GM18499 (cell line): ENCODE results near the gene CKLF.
"Not testable (repeated sequence)": the region's sequence is repeated elsewhere in the genome, so short reads cannot be mapped to it uniquely, and the experiment has no call there.

Experiments
- ATAC-seq: cut with Tn5 transposase; IDR thresholded peaks from one replicate; pipeline ENCODE4 v1.9.1; 2021; ENCODE audit warnings: moderate number of reproducible peaks; ENCODE audit not compliant: insufficient read depth, unreplicated experiment

CKLF gene, protein sequence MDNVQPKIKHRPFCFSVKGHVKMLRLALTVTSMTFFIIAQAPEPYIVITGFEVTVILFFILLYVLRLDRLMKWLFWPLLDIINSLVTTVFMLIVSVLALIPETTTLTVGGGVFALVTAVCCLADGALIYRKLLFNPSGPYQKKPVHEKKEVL

DNA sequence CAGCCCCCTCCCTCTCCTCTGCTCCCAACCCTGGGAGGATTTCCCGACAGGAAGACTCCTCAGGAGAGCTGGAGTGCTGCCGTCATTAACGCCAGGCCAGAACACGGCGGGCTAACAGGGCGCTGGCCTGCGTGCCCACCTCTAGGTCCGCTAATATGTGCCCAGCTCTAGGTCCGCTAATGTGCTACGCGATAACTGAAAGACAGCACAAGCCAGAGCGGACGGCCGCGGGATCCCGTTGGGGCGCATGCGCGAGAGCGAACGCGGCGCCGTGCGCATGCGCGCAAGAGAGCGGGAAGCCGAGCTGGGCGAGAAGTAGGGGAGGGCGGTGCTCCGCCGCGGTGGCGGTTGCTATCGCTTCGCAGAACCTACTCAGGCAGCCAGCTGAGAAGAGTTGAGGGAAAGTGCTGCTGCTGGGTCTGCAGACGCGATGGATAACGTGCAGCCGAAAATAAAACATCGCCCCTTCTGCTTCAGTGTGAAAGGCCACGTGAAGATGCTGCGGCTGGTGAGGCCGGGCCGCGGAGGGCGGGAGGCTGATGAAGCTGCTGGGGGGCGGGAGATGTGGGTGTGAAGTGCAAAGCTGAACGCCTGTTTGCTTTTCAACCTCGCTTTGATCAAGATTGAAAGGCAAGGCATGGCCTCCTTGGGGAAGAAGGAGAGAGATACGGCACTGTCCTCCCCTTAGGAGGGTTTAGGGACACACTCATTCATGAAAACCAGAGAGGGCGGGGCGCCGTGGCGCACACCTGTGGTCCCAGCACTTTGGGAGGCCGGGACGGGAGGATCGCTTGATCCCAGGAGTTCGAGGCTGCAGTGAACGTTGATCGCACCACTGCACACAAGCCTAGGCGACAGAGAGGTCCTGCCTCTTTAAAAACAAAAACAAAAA, at the start of gene CKLF:
TSS of gene CKLF (plus strand) at position 291 of the 892 bp plus-strand sequence. CDS start at position 431, 140 bp downstream.
- no peak for ATAC-seq

GRCh38 chr16:66503030-66503429, 49.3 kb upstream of the CKLF start:
- no peak for ATAC-seq

- ATAC-seq: no peak
These were observed 48.8 kb upstream of the CKLF start for GRCh38 chr16:66503612-66504011.

- ATAC-seq: no peak
These were observed 44.6 kb upstream of the CKLF start for GRCh38 chr16:66507731-66508239.

GRCh38 chr16:66508248-66508913, 44.0 kb upstream of the CKLF start:
- no peak for ATAC-seq

- ATAC-seq: no peak
These were observed 43.4 kb upstream of the CKLF start for GRCh38 chr16:66508914-66509496.

GRCh38 chr16:66509576-66509975, 42.8 kb upstream of the CKLF start:
- ATAC-seq: no peak

DNA sequence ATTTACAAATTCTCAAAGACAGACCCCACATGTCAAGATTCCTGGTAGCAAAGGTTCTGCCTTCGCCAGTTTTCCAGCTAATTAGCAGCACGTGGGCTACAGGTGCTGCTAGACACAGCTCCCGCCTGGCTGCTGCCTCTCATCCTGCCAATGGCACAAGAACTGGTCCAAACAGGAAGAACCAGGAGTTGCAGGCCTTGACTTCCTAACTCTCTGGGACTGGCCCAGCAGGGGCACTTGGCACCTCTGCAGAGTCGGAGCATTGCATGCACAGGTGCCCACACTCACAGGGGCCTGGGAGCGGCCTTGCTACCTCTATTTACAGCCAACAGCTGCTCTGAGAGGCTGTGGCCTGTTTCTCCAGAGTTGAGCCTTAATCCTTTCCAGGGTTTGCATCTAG, 42.1 kb upstream of the CKLF start:
- ATAC-seq: no peak

DNA sequence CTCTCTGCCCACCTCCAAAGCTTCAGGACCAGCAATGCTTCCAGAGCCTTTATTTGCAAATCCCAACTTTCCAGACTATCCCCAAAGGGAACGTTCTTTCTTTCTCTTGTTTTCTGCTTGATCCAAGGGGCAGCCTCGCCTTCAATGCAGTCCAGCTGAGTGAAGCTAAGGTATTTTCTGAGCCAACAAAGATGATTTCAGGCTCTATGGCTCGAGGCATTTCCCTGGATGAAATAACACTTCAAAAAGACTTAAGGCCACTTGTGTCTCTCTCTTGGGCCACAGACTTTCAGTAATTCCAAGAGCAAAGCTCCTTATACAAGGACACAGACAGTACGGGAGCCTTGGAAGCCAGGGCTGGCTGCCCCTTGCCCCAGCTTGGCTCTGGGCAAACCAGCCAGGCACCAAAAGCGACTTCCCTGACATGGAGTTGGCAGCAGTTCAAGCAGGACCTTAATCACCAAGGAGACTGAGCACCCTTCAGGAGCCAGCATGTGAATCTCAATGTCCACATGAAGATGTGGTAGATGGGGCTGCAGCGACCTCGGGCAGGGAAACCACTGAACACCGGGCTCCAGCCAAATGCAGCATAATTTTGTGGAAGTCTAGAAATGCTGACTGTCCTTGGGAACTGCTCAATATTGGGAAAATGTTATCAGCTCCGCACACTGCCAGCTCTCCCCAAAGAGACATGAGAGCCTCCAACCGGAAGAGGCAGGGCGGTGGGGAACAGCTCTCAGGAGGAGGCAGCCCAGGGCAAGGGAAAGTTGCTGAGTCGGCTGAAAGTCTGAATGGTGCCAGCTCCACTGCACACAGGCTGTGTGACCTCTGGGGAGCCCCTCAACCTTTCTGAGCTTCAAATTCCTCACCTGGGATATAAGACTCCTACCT, 41.4 kb upstream of the CKLF start:
- ATAC-seq: no peak

- no peak for ATAC-seq
These were observed 40.6 kb upstream of the CKLF start for GRCh38 chr16:66511602-66512271.

DNA sequence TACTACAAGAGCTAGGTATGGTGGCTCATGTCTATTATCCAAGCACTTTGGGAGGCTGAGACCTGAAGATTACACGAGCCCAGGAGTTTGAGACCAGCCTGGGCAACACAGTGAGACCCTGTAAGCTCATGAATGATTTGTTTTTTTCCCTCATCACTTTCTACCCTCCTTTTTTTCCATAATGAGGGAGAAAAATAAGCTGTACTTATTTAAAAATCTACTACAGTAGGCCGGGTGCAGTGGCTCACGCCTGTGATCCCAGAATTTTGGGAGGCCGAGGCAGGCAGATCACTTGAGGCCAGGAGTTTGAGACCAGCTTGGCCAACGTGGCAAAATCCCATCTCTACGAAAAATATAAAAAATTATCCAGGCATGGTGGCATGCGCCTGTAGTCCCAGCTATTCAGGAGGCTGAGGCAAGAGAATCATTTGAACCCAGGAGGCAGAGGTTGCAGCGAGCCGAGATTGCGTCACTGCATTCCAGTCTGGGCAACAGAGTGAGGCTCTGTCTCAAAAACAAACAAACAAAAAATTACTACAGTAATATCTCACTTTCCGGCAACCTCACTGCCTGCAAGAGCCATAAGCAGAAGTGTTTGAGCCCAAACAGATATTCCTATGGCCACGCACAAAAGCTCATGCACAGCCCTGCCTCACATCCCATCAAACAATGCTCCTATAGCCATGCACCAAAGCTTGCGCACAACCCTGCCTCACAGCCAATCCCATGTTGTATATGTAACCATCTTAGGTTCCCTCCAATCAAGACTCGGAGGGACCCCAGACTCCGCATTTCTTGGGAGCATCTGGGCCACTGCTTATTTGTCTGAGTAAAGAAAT, 39.9 kb upstream of the CKLF start:
- no peak for ATAC-seq

- no peak for ATAC-seq
These were observed 39.2 kb upstream of the CKLF start for GRCh38 chr16:66513111-66513723.

- ATAC-seq: not testable (repeated sequence)
These were observed 38.0 kb upstream of the CKLF start for GRCh38 chr16:66514391-66514790.

GRCh38 chr16:66514980-66515595, 37.3 kb upstream of the CKLF start:
- ATAC-seq: not testable (repeated sequence)

- ATAC-seq: no peak
These were observed 36.5 kb upstream of the CKLF start for GRCh38 chr16:66515596-66516508.

DNA sequence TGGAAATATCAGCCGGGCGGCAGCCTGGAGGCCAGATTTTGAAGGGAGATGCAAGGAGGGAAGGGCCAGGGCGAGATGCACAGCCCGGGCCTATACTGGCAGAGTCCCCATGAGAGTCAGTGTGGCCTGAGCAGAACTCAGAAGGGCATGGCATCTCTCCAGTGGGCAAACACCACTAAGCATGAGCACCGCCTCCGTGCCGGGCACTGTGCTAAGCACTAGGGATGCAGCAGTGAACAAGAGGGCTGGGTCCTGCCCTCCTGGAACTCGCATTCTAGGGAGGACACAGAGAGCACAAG, 35.9 kb upstream of the CKLF start:
- peak; percentile 2 for ATAC-seq
